Measurements from ENCODE around the gene ACSM6.

DNA sequence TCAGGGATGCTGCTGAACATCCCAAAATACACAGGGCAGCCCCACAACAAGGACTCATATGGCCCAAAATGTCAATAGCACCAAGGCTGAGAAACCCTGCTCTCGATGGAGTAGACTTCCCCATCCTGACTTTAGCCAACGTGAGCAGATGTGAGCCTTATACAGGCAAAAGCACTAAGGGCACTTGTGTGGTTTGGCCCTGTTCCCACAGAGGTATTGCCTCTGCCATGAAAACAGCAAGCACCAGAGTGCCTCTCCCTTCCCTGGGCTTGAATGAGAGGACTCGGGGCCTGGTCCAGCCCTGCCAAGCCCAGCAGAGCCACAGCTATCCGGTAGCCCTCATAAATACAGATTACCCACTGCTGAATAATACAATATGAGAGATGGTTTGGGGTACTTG, 47.5 kb downstream of the ACSM6 start:
- TF ChIP-seq CTCF (IDR thresholded peaks at IDR 0.05; ENCODE audit: low read length) (no peak), EZH2 (IDR thresholded peaks at IDR 0.05; ENCODE audit: borderline replicate concordance, low read length) (no peak)
